GM18870 (cell line): ENCODE measurements around the gene IMMP2L.
A peak's percentile ranks its signal among the peaks of the same experiment; 100 is the strongest.
"Not testable (repeated sequence)": the region's sequence is repeated elsewhere in the genome, so short reads cannot be mapped to it uniquely, and the experiment has no call there.

Experiments
- ATAC-seq: cut with Tn5 transposase; IDR thresholded peaks from one replicate; pipeline ENCODE4 v1.9.1; 2021; ENCODE audit warnings: moderate library complexity; ENCODE audit not compliant: unreplicated experiment

The IMMP2L gene

GRCh38 chr7:111282626-111283025, 279.7 kb downstream of the IMMP2L start:
- no peak for ATAC-seq

- ATAC-seq, result no peak
Measured at GRCh38 chr7:111274857-111275256, 287.4 kb downstream of the IMMP2L start.

- ATAC-seq, result no peak
Measured at GRCh38 chr7:111272092-111272491, 290.2 kb downstream of the IMMP2L start.

- not testable (repeated sequence) for ATAC-seq
Measured at GRCh38 chr7:111270794-111271193, 291.5 kb downstream of the IMMP2L start.

- ATAC-seq, result no peak
Measured at GRCh38 chr7:111268941-111269340, 293.4 kb downstream of the IMMP2L start.

GRCh38 chr7:111266613-111267012, 295.7 kb downstream of the IMMP2L start:
- ATAC-seq, result no peak

GRCh38 chr7:111265394-111265793, 296.9 kb downstream of the IMMP2L start:
- ATAC-seq, result no peak

GRCh38 chr7:111264981-111265380, 297.3 kb downstream of the IMMP2L start:
- no peak for ATAC-seq

- ATAC-seq, result no peak
Measured at GRCh38 chr7:111264111-111264868, 298.0 kb downstream of the IMMP2L start.

GRCh38 chr7:111262293-111263116, 299.8 kb downstream of the IMMP2L start:
- no peak for ATAC-seq

GRCh38 chr7:111261496-111261895, 300.8 kb downstream of the IMMP2L start:
- no peak for ATAC-seq

- ATAC-seq, result no peak
Measured at GRCh38 chr7:111259991-111260390, 302.3 kb downstream of the IMMP2L start.

GRCh38 chr7:111256391-111256790, 305.9 kb downstream of the IMMP2L start:
- no peak for ATAC-seq

GRCh38 chr7:111255576-111255975, 306.7 kb downstream of the IMMP2L start:
- ATAC-seq, result no peak

GRCh38 chr7:111251365-111251764, 310.9 kb downstream of the IMMP2L start:
- ATAC-seq, result not testable (repeated sequence)

GRCh38 chr7:111249807-111250206, 312.5 kb downstream of the IMMP2L start:
- ATAC-seq, result not testable (repeated sequence)

- ATAC-seq, result no peak
Measured at GRCh38 chr7:111242141-111242755, 320.0 kb downstream of the IMMP2L start.

GRCh38 chr7:111240371-111240770, 321.9 kb downstream of the IMMP2L start:
- peak; percentile 63 for ATAC-seq

- no peak for ATAC-seq
Measured at GRCh38 chr7:111239437-111239836, 322.9 kb downstream of the IMMP2L start.

GRCh38 chr7:111238886-111239285, 323.4 kb downstream of the IMMP2L start:
- no peak for ATAC-seq

- ATAC-seq, result no peak
Measured at GRCh38 chr7:111235709-111236108, 326.6 kb downstream of the IMMP2L start.
